Karpas-422 (cell line): Measurements from ENCODE around the gene ZNF143. TPM values are rescaled to one million over a fixed set of nuclear protein-coding genes. Genes with fewer than 3 reads are reported as not detected.
A peak's percentile ranks its signal among the peaks of the same experiment; 100 is the strongest.
"Not testable (repeated sequence)": the region's sequence is repeated elsewhere in the genome, so short reads cannot be mapped to it uniquely, and the experiment has no call there.

Experiments used
- DNase-seq: peaks from one replicate; pipeline ENCODE4 v3.0.0-alpha.2; 2015
- H2AFZ ChIP-seq: fragments of 200-600 bp; sonication (generic); 2 replicates; pipeline ENCODE4 v1.6.1; 2014; ENCODE audit warnings: antibody characterized with exemption, low read length, mixed read lengths
- H3K27ac ChIP-seq: fragments of 200-600 bp; sonication (generic); 2 replicates; pipeline ENCODE4 v1.5.1; 2014; ENCODE audit warnings: mild to moderate bottlenecking, low read length, moderate library complexity
- H3K27me3 ChIP-seq: fragments of 200-600 bp; sonication (generic); 2 replicates; pipeline ENCODE4 v1.6.1; 2014; ENCODE audit warnings: low read length, mixed read lengths
- H3K36me3 ChIP-seq: fragments of 200-600 bp; sonication (generic); 2 replicates; pipeline ENCODE4 v1.6.1; 2014; ENCODE audit warnings: low read length, mixed read lengths; ENCODE audit not compliant: insufficient read depth
- H3K4me1 ChIP-seq: fragments of 200-600 bp; sonication (generic); 2 replicates; pipeline ENCODE4 v1.6.1; 2014; ENCODE audit warnings: mild to moderate bottlenecking, low read length, mixed read lengths
- H3K4me2 ChIP-seq: fragments of 200-600 bp; sonication (generic); 2 replicates; pipeline ENCODE4 v1.6.1; 2014; ENCODE audit warnings: low read length, low read depth, mild to moderate bottlenecking; ENCODE audit not compliant: poor library complexity, severe bottlenecking
- H3K4me3 ChIP-seq: fragments of 200-600 bp; sonication (generic); 2 replicates; pipeline ENCODE4 v1.5.1; 2014; ENCODE audit warnings: mild to moderate bottlenecking, antibody characterized with exemption, low read length, mixed read lengths
- H3K79me2 ChIP-seq: fragments of 200-600 bp; sonication (generic); 2 replicates; pipeline ENCODE4 v1.6.1; 2014; ENCODE audit warnings: mild to moderate bottlenecking, low read length, mixed read lengths
- H3K9ac ChIP-seq: fragments of 200-600 bp; sonication (generic); 2 replicates; pipeline ENCODE4 v1.6.0; 2014; ENCODE audit warnings: low read length
- H3K9me2 ChIP-seq: fragments of 200-600 bp; sonication (generic), shearing (Covaris generic); replicated peaks from 2 replicates; pipeline ENCODE4 v1.6.0; 2014; ENCODE audit warnings: mild to moderate bottlenecking, low read length, moderate library complexity; ENCODE audit not compliant: insufficient read depth
- H3K9me3 ChIP-seq: fragments of 300-700, 200-600 bp; sonication (generic); 2 replicates; pipeline ENCODE4 v1.6.1; 2014; ENCODE audit warnings: low read length, mixed read lengths
- H4K20me1 ChIP-seq: fragments of 200-600 bp; sonication (generic); 2 replicates; pipeline ENCODE4 v1.6.1; 2014; ENCODE audit warnings: mild to moderate bottlenecking, antibody characterized with exemption, low read length, low read depth; ENCODE audit not compliant: insufficient read depth
- total RNA-seq: library from RNA; depleted of rRNA; stranded (reverse); fragments of >200 nt; shearing (Covaris generic); gene quantifications from 2 replicates; pipeline ENCODE4 v1.2.3, GENCODE V29; 2014; ENCODE audit warnings: low replicate concordance

ZNF143 gene
- total RNA-seq, 1 experiment from 2014 or later, result 36.7 TPM

DNA sequence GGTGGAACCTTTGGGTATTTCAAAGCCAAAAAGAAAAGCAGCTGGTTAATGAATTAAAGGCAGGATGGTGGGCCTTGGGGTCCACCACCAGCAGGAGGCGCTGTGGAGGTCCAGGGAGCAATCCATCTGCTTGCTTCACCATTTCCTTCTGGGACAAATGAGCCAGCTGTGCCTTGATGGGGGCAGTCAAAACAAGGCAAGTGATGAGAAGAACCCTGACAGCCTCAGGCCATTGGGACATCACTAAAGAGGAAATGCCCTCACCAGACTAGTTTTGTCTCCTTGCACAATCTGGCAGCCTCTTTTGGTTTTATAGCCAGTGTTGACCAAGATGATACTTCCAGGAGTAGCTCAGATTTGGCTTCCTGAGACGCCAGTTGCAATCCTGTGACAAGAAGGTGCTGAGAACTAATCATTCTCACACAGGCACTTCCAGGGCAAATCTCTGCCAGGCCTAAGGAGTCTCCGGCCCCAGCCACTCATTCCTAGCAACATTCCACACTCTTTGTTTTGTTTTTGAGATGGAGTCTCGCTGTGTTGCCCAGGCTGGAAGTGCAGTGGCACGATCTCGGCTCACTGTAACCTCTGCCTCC, 74.5 kb downstream of the ZNF143 start:
- peak overlapping the region; percentile 2 for H3K4me2 ChIP-seq
- H3K36me3 ChIP-seq, result no peaks in the 10 kb centered on the region
- DNase-seq, result peak; percentile 90
- H3K9ac ChIP-seq, result no peak overlapping the region
- H3K4me3 ChIP-seq, result no peak overlapping the region
- peak overlapping the region; percentile 32 for H3K27ac ChIP-seq
- H4K20me1 ChIP-seq, result no peaks in the 10 kb centered on the region
- no peaks in the 10 kb centered on the region for H3K9me2 ChIP-seq
- peaks cover 20% of the 10 kb centered on the region for H3K4me1 ChIP-seq
- H3K79me2 ChIP-seq, result no peaks in the 10 kb centered on the region
- H3K9me3 ChIP-seq, result no peaks in the 10 kb centered on the region
- H3K27me3 ChIP-seq, result no peaks in the 10 kb centered on the region
- no peak overlapping the region for H2AFZ ChIP-seq

DNA sequence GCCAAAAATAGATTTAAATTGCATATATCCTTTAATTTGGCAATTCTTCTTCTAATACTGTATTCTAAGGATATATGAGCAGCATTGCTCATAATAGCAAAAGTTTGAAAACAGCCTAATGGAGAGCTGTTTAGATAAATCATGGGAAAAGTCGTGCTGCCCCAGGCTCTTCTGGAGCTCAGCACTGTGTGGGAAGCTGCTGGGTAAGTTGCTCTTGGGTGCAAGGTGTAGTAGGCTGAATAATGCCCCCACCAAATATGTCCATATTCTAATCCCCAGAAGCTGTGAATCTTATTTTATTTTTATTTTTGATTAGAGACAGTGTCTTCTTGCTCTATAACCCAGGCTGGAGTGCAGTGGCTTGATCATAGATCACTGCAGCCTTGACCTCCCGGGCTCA, 77.7 kb downstream of the ZNF143 start:
- H3K9me2 ChIP-seq, result no peaks in the 10 kb centered on the region
- H3K9ac ChIP-seq, result no peak overlapping the region
- H3K27me3 ChIP-seq, result no peaks in the 10 kb centered on the region
- no peak overlapping the region for H3K27ac ChIP-seq
- no peak overlapping the region for H3K4me3 ChIP-seq
- DNase-seq, result no peak
- H2AFZ ChIP-seq, result no peak overlapping the region
- no peaks in the 10 kb centered on the region for H4K20me1 ChIP-seq
- no peaks in the 10 kb centered on the region for H3K9me3 ChIP-seq
- H3K36me3 ChIP-seq, result no peaks in the 10 kb centered on the region
- H3K79me2 ChIP-seq, result no peaks in the 10 kb centered on the region
- H3K4me1 ChIP-seq, result peaks cover 16% of the 10 kb centered on the region
- no peak overlapping the region for H3K4me2 ChIP-seq

DNA sequence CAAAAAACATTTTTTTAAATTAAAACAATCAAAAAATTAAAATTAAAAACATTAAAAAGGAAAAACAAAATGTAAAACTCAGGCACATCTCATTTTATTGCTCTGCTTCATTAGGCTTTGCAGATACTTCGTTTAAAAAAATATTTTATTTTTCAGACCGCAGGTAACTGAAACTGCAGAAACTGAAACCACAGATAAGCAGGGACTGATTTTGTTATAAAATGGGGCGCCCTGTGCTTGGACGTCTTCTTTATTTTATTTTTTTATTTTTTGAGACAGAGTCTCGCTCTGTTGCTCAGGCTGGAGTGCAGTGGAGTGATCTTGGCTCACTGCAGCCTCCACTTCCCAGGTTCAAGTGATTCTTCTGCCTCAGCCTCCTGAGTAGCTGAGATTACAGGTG, 88.4 kb downstream of the ZNF143 start:
- H3K36me3 ChIP-seq, H3K9ac ChIP-seq, H3K27ac ChIP-seq, H3K4me3 ChIP-seq, H3K9me2 ChIP-seq, H4K20me1 ChIP-seq, H3K9me3 ChIP-seq, H3K4me1 ChIP-seq, H3K4me2 ChIP-seq, DNase-seq, H3K27me3 ChIP-seq, H3K79me2 ChIP-seq, H2AFZ ChIP-seq: not testable (repeated sequence)

DNA sequence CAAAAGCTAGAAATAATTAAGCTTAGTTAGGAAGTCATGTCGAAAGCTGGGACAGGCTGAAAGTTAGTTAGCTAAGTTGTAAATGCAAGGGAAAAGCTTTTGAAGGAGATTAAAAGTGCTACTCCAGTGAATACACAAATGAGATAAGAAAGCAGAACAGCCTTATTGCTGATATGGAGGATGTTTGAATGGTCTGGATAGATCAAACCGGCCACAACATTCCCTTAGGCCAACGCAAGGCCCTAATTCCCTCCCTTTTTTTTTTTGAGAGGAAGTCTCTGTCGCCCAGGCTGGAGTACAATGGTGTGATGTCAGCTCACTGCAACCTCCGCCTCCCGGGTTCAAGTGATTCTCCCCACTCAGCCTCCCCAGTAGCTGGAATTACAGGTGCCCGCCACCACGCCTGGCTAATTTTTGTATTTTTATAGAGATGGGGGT, 89.4 kb downstream of the ZNF143 start:
- no peaks in the 10 kb centered on the region for H3K27me3 ChIP-seq
- H3K9ac ChIP-seq, result no peak overlapping the region
- H4K20me1 ChIP-seq, result no peaks in the 10 kb centered on the region
- H3K27ac ChIP-seq, result peak overlapping the region; percentile 40; the same call in 1 of the 2 replicates
- H2AFZ ChIP-seq, result no peak overlapping the region
- no peaks in the 10 kb centered on the region for H3K9me2 ChIP-seq
- DNase-seq, result no peak
- no peaks in the 10 kb centered on the region for H3K9me3 ChIP-seq
- H3K4me3 ChIP-seq, result no peak overlapping the region
- H3K4me2 ChIP-seq, result no peak overlapping the region
- H3K4me1 ChIP-seq, result no peaks in the 10 kb centered on the region
- H3K36me3 ChIP-seq, result no peaks in the 10 kb centered on the region
- no peaks in the 10 kb centered on the region for H3K79me2 ChIP-seq

DNA sequence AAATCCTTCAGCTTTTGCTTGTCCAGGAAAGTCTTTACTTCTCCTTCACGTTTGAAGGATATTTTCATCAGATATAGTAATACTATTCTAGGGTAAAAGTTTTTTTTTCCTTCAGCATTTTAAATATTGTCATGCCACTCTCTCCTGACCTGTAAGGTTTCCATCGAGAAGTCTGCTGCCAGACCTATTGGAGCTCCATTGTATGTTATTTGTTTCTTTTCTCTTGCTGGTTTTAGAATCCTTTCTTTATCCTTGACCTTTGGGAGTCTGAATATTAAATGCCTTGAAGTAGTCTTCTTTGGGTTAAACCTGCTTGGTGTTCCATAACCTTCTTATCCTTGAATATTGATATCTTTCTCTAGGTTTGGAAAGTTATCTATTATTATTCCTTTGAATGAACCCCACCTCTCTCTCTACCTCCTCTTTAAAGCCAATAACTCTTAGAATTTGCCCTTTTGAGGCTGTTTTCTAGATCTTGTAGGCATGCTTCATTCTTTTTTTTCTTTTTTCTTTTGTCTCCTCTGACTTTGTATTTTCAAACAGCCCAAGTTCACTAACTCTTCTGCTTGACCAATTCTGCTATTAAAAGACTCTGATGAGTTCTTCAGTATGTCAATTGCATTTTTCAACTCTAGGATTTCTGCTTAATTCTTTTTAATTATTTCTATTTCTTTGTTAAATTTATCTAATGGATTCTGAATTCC, 100.6 kb downstream of the ZNF143 start:
- Histone ChIP-seq H3K4me1 (peaks cover 37% of the 10 kb centered on the region), H3K9ac (no peak overlapping the region), H3K36me3 (no peaks in the 10 kb centered on the region), H3K4me2 (no peak overlapping the region), H2AFZ (no peak overlapping the region), H3K27ac (no peak overlapping the region), H3K9me3 (peaks cover 10% of the 10 kb centered on the region), H3K27me3 (no peaks in the 10 kb centered on the region), H3K79me2 (no peaks in the 10 kb centered on the region), H3K9me2 (no peaks in the 10 kb centered on the region), H4K20me1 (no peaks in the 10 kb centered on the region), H3K4me3 (no peak overlapping the region)
- DNase-seq, result no peak

DNA sequence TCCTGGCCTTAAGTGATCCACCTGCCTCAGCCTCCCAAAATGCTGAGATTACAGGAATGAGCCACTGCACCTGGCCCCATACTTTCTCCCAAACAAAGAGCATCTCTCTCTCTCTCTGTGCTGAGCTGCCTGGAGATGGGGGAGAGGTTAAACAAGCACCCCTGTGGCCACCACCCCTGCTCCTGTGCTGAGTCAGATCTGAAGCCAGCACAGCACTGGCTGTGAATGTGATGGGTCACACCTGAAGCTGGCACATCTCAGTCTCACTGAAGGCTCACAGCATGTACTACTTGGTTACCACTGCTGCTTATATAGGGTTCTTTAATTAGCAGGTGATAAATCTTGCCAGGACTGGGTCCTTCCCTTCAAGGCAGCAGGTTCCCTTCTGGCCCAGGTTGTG, 101.9 kb downstream of the ZNF143 start:
- Histone ChIP-seq H3K4me3 (no peak overlapping the region), H3K4me1 (peaks cover 47% of the 10 kb centered on the region), H3K9me3 (peaks cover 10% of the 10 kb centered on the region), H3K27ac (peak overlapping the region; percentile 97), H3K27me3 (no peaks in the 10 kb centered on the region), H3K9me2 (no peaks in the 10 kb centered on the region), H3K36me3 (no peaks in the 10 kb centered on the region), H3K9ac (no peak overlapping the region), H2AFZ (no peak overlapping the region), H3K79me2 (no peaks in the 10 kb centered on the region), H3K4me2 (no peak overlapping the region), H4K20me1 (no peaks in the 10 kb centered on the region)
- no peak for DNase-seq

DNA sequence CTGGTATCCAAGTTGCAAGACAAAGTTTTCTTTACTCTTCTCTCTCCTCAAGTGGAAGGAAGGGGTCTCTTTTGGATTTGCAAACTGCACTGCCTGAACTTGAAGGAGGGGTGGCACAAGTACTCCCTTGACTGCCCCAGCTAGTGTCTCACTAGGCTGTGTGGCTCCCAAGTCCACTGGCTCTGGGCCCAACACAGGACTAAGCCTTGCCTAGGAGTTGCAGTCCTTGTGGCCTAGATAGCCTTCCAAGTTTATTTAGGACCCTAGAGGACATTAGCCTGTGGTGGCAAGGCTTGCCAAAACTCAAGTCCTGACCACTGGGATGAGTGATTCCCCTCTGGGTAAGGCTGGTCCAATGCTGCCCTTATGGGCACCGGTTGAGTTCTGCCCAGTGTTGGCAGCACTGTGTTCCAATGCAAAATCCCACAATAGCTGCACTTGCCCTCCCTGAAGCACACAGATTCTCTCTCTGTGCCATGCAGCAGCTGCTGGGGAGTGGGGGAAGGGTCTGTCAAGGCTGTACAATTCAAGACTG, 102.5 kb downstream of the ZNF143 start:
- no peaks in the 10 kb centered on the region for H3K9me2 ChIP-seq
- H3K4me2 ChIP-seq, result no peak overlapping the region
- peak overlapping the region; percentile 97 for H3K27ac ChIP-seq
- H3K9ac ChIP-seq, result no peak overlapping the region
- H3K27me3 ChIP-seq, result no peaks in the 10 kb centered on the region
- no peak overlapping the region for H2AFZ ChIP-seq
- no peak for DNase-seq
- H4K20me1 ChIP-seq, result no peaks in the 10 kb centered on the region
- H3K79me2 ChIP-seq, result no peaks in the 10 kb centered on the region
- H3K4me1 ChIP-seq, result peaks cover 51% of the 10 kb centered on the region
- no peak overlapping the region for H3K4me3 ChIP-seq
- H3K9me3 ChIP-seq, result peaks cover 10% of the 10 kb centered on the region
- no peaks in the 10 kb centered on the region for H3K36me3 ChIP-seq

DNA sequence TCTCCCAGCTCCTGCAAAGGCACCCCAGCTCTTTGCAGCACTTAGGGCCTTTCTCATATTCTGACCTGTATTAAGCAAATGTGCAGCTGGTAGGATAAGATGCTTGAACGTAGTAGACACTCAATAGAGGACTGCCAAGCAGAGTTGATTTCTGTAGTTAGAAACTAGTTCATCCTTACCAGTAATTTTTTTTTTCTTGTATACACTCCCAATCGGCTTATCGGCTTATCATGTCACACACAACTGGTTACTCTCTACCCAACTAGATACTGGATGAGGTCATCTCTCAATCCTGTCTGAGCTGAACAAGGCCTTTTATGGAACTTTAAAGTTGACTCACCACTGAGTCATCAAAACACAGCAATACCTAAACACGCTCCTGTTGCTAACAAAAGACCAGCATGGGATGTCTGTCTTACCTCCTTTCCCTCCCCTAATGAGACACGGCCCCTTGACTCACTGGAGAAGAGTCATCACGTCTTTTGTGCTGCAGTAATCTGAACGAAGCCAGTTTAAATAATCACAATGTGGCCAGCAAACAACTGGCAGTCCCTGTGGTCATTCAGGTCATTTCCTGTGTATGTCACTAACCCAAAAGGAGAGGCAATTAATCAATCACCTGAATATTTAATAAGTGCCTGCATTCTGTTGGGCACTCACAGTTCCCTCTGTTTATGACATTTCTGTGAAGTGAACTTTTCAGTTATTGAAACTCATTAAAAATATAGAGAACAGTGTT, 105.2 kb downstream of the ZNF143 start:
- H3K4me1 ChIP-seq, result peaks cover 79% of the 10 kb centered on the region
- peak overlapping the region; percentile 2 for H2AFZ ChIP-seq
- peak overlapping the region; percentile 97 for H3K27ac ChIP-seq
- H3K36me3 ChIP-seq, result no peaks in the 10 kb centered on the region
- H3K9me2 ChIP-seq, result no peaks in the 10 kb centered on the region
- no peaks in the 10 kb centered on the region for H4K20me1 ChIP-seq
- DNase-seq, result peak; percentile 86
- no peaks in the 10 kb centered on the region for H3K79me2 ChIP-seq
- peak overlapping the region; percentile 61 for H3K4me2 ChIP-seq
- peak overlapping the region; percentile 63 for H3K9ac ChIP-seq
- no peaks in the 10 kb centered on the region for H3K27me3 ChIP-seq
- peaks cover 9% of the 10 kb centered on the region for H3K9me3 ChIP-seq
- H3K4me3 ChIP-seq, result peak overlapping the region; percentile 46
